ENCODE results near the gene METRN.

The METRN gene

DNA sequence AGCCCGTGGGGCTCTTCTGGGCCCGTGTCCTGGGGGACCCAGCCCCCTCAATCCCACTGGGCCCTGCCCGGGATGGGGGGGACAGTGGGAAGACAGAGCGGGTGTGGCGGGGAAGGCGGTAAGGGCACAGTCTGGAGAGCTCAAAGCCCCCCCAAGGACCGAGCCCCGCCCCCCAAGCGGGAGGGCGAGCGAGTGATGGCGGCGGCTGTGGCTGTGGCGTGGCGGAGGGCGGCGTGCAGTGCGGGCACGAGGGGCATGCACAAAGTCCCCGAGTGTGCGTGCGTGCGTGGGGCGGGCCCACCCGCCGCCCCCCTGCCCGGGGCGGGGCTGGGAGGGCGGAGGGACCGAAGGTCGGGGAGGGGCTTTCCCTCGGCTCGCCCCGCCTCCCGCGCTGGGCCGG, 21.2 kb upstream of the METRN start:
- H3K9ac ChIP-seq (ENCODE audit: low read length) = no peak overlapping the region
- H3K4me2 ChIP-seq (ENCODE audit: low read depth, low read length) = no peak overlapping the region
- H2AFZ ChIP-seq (ENCODE audit: low read length) = no peak overlapping the region
- H3K27me3 ChIP-seq (replicated peaks; ENCODE audit: insufficient read depth, low read length) = peaks cover 63% of the 10 kb centered on the region
- peaks cover 5% of the 10 kb centered on the region for H3K4me1 ChIP-seq (ENCODE audit: low read length)
- DNase-seq = no peak
- H3K9me2 ChIP-seq (replicated peaks; ENCODE audit: insufficient read depth, low read length) = no peaks in the 10 kb centered on the region
- no peaks in the 10 kb centered on the region for H3K9me3 ChIP-seq (replicated peaks; ENCODE audit: insufficient read depth, low read length)
- no peaks in the 10 kb centered on the region for H3F3A ChIP-seq (ENCODE audit: insufficient read depth, low read length)
- H3K27ac ChIP-seq (ENCODE audit: low read length) = no peak overlapping the region
- no peak overlapping the region for H3K4me3 ChIP-seq (ENCODE audit: low read length)
- TF ChIP-seq EZH2phosphoT487 (IDR thresholded peaks at IDR 0.05; ENCODE audit: low read length) = no peak
- TF ChIP-seq EZH2 (optimal IDR thresholded peaks at IDR 0.05; ENCODE audit: low read depth, low read length) = no peak
- no peak for TF ChIP-seq CTCF (IDR thresholded peaks at IDR 0.05; ENCODE audit: low read length)
- no peaks in the 10 kb centered on the region for H3K36me3 ChIP-seq (replicated peaks; ENCODE audit: insufficient read depth, low read length)
- peaks cover 11% of the 10 kb centered on the region for H3K79me2 ChIP-seq (ENCODE audit: low read length)
- H4K20me1 ChIP-seq (ENCODE audit: insufficient read depth, low read length) = no peaks in the 10 kb centered on the region

DNA sequence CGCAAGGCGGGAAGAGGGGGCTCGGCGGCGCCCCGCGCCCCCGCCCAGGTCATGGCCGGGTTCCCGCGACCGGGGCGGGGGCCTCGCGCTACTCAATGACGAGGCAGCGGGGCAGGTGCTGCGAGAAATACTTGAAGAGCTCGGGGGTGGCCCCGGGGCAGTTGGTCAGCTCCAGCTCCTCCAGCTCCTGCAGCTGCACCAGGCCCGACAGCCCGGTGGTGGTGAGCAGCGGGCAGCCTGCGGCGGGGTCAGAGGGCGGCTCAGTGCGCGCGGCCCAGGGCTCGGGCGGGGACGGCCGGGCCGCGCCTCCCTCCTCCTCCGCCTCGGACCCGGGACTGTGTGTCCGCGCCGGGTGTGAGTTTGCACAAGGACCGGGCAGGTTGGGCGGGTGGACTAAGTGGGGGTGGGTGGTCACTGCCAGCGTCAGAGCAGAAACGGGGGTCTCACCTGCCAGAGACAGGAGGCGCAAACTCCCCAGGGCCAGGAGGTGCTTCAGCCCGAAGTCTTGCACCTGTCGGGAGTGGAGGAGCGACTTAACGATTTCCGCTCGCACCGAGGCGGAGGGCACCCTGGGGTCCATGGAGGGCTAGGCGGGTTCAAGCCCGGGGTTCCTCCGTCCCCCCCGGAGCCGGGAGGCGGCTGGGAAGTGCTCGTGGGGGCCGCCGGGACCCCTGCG, 20.6 kb upstream of the METRN start:
- Histone ChIP-seq H3K9me2 (replicated peaks; ENCODE audit: insufficient read depth, low read length) (no peaks in the 10 kb centered on the region), H4K20me1 (ENCODE audit: insufficient read depth, low read length) (no peaks in the 10 kb centered on the region), H3K4me1 (ENCODE audit: low read length) (peaks cover 4% of the 10 kb centered on the region), H3F3A (ENCODE audit: insufficient read depth, low read length) (no peaks in the 10 kb centered on the region), H3K79me2 (ENCODE audit: low read length) (peaks cover 6% of the 10 kb centered on the region; the same call in 1 of the 2 replicates), H3K9ac (ENCODE audit: low read length) (no peak overlapping the region), H3K4me2 (ENCODE audit: low read depth, low read length) (no peak overlapping the region), H3K27me3 (replicated peaks; ENCODE audit: insufficient read depth, low read length) (peaks cover 69% of the 10 kb centered on the region), H3K27ac (ENCODE audit: low read length) (no peak overlapping the region), H2AFZ (ENCODE audit: low read length) (no peak overlapping the region), H3K36me3 (replicated peaks; ENCODE audit: insufficient read depth, low read length) (no peaks in the 10 kb centered on the region), H3K9me3 (replicated peaks; ENCODE audit: insufficient read depth, low read length) (no peaks in the 10 kb centered on the region), H3K4me3 (ENCODE audit: low read length) (no peak overlapping the region)
- DNase-seq = no peak
- TF ChIP-seq CTCF (IDR thresholded peaks at IDR 0.05; ENCODE audit: low read length) (no peak), EZH2 (optimal IDR thresholded peaks at IDR 0.05; ENCODE audit: low read depth, low read length) (no peak), EZH2phosphoT487 (IDR thresholded peaks at IDR 0.05; ENCODE audit: low read length) (no peak)

DNA sequence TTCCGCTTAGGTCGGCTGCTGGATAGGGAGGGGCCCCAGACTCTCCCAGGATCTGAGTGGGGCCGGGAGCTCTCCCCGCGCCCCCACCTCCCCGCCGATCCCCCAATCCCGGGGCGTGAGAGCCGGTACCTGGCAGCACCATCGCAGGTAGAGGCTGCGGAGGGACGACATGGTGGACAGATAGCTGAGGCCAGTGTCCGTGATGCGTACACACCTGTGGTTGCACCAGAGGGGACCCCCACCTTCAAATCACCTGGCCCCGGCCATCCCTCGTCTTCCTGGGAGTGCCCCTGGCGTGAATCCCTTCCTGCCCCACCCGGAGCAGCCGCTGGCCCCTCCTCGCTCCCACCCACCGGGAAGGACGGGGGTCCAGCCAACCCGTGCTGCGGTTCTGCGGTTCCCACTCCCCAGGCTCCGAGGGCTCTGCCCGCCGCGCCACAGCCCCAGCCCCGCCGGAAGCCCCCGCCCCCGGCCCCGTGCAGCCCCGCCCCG, 20.0 kb upstream of the METRN start:
- no peaks in the 10 kb centered on the region for H3K9me2 ChIP-seq (replicated peaks; ENCODE audit: insufficient read depth, low read length)
- H3F3A ChIP-seq (ENCODE audit: insufficient read depth, low read length) = no peaks in the 10 kb centered on the region
- no peak overlapping the region for H2AFZ ChIP-seq (ENCODE audit: low read length)
- H3K9ac ChIP-seq (ENCODE audit: low read length) = no peak overlapping the region
- no peak for TF ChIP-seq EZH2phosphoT487 (IDR thresholded peaks at IDR 0.05; ENCODE audit: low read length)
- no peak for TF ChIP-seq EZH2 (optimal IDR thresholded peaks at IDR 0.05; ENCODE audit: low read depth, low read length)
- TF ChIP-seq CTCF (IDR thresholded peaks at IDR 0.05; ENCODE audit: low read length) = no peak
- H3K36me3 ChIP-seq (replicated peaks; ENCODE audit: insufficient read depth, low read length) = no peaks in the 10 kb centered on the region
- no peaks in the 10 kb centered on the region for H3K9me3 ChIP-seq (replicated peaks; ENCODE audit: insufficient read depth, low read length)
- H3K27ac ChIP-seq (ENCODE audit: low read length) = no peak overlapping the region
- no peaks in the 10 kb centered on the region for H3K79me2 ChIP-seq (ENCODE audit: low read length)
- H4K20me1 ChIP-seq (ENCODE audit: insufficient read depth, low read length) = no peaks in the 10 kb centered on the region
- no peaks in the 10 kb centered on the region for H3K4me1 ChIP-seq (ENCODE audit: low read length)
- H3K4me2 ChIP-seq (ENCODE audit: low read depth, low read length) = no peak overlapping the region
- peaks cover 73% of the 10 kb centered on the region for H3K27me3 ChIP-seq (replicated peaks; ENCODE audit: insufficient read depth, low read length)
- H3K4me3 ChIP-seq (ENCODE audit: low read length) = no peak overlapping the region
- no peak for DNase-seq

Measured in MM.1S (cell line).